Memory B cell (primary cell): ENCODE results near the gene B3GAT3.
"Not testable (repeated sequence)": the region's sequence is repeated elsewhere in the genome, so short reads cannot be mapped to it uniquely, and the experiment has no call there.

Source experiments
- ATAC-seq: fragments of 150-1000 bp; cut with Tn5 transposase; 2 replicates; pipeline ENCODE4 v1.10.0; 2021; ENCODE audit warnings: low read depth, mild to moderate bottlenecking, moderate library complexity
- DNase-seq, 2 donors: peaks; one replicate each; pipeline ENCODE4 v3.0.0; 2022; ENCODE audit warnings: low spot score in 2 of 2
- H3K27ac Mint-ChIP-seq: one replicate; pipeline ENCODE4 v1.8.0; 2022; ENCODE audit warnings: mild to moderate bottlenecking, moderate library complexity, mixed read lengths
- H3K27me3 Mint-ChIP-seq: one replicate; pipeline ENCODE4 v1.8.0; 2022; ENCODE audit warnings: mixed read lengths
- H3K36me3 Mint-ChIP-seq: one replicate; pipeline ENCODE4 v1.8.0; 2022; ENCODE audit warnings: mild to moderate bottlenecking, mixed read lengths
- H3K4me1 Mint-ChIP-seq: one replicate; pipeline ENCODE4 v1.8.0; 2022; ENCODE audit warnings: mixed read lengths
- H3K4me3 Mint-ChIP-seq: one replicate; pipeline ENCODE4 v1.8.0; 2022; ENCODE audit warnings: mild to moderate bottlenecking, moderate library complexity, mixed read lengths
- H3K9me3 Mint-ChIP-seq: one replicate; pipeline ENCODE4 v1.8.0; 2022; ENCODE audit warnings: mixed read lengths

B3GAT3 gene

DNA sequence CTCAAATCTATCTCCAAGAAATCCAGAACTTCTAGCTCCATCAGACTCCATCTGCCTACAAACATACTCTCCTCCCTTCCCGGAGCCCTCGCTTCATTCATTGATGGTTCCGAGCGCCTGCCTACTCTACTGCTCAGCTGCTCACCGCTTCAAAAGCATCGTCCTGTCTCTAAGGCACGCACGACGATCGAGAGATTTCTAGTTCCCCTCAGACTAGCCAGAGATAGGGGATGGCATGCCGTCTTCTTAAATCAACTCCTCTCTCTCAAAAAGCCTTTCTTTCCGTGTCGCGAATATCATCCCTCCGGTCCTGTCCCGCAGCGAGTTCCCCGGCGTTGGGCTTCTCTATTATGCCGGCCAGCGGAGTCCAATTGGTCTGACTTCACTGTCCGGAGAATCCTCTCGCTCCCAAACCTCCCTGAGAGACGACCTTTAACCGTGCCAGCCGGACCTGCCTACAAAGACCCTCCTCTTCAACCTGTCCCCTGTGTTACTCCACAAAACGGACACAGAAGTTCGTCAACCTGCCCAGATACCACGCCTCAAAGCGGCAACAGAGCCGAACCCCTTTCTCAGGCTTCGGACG, 48.7 kb downstream of the B3GAT3 start:
- no peaks in the 10 kb centered on the region for H3K9me3 Mint-ChIP-seq
- peak overlapping the region; percentile 93 for H3K4me3 Mint-ChIP-seq
- H3K4me1 Mint-ChIP-seq, result peaks cover 32% of the 10 kb centered on the region
- H3K36me3 Mint-ChIP-seq, result peaks cover 35% of the 10 kb centered on the region
- ATAC-seq (peak; percentile 19), DNase-seq (no peak)
- H3K27me3 Mint-ChIP-seq, result no peaks in the 10 kb centered on the region
- H3K27ac Mint-ChIP-seq, result peak overlapping the region; percentile 93

DNA sequence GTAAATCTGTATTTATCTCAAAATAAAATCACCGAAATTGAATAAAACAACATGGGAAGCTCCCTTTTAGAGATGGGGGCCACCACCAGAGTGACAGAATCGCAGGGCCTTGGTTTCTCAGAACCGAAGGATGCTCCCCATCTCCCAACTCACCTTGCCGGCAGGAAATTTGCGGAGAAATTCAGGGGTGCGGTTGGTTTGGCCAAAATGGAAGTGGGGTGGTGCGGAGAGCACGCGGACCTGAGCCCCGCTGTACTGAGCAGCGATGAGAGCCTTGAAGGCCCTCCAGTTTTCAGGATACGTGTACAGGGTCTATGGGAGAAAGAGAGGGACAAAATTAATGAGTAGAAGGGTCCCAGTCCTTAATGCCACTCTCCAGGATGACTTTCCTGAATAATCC, 49.4 kb downstream of the B3GAT3 start:
- peak overlapping the region; percentile 93 for H3K27ac Mint-ChIP-seq
- peaks cover 33% of the 10 kb centered on the region for H3K36me3 Mint-ChIP-seq
- H3K4me1 Mint-ChIP-seq, result peaks cover 33% of the 10 kb centered on the region
- no peaks in the 10 kb centered on the region for H3K9me3 Mint-ChIP-seq
- DNase-seq (no peak), ATAC-seq (no peak)
- H3K4me3 Mint-ChIP-seq, result peak overlapping the region; percentile 93
- H3K27me3 Mint-ChIP-seq, result no peaks in the 10 kb centered on the region

DNA sequence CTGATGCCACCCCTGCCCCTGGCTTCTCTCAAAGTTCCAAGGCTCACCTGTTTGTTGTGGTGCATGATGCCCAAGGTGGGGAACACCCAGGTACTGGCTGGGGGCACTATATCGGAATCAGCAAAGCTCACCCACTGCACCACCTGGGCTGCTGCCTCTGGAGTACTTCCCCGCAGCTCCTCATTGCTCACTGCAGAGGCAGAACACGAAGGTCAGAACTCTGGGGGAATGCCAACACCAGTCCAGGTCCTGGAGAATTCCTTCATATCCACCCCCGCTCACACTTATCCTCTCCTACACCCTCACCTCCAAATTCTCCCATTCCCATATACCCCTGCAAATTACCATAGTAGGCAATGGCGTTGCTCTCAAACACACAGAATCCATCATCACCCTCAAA, 50.3 kb downstream of the B3GAT3 start:
- ATAC-seq, H3K9me3 Mint-ChIP-seq, H3K4me3 Mint-ChIP-seq, H3K27me3 Mint-ChIP-seq, DNase-seq: not testable (repeated sequence)
- Mint-ChIP-seq H3K27ac (peak overlapping the region; percentile 93), H3K36me3 (peaks cover 33% of the 10 kb centered on the region), H3K4me1 (peaks cover 34% of the 10 kb centered on the region)

DNA sequence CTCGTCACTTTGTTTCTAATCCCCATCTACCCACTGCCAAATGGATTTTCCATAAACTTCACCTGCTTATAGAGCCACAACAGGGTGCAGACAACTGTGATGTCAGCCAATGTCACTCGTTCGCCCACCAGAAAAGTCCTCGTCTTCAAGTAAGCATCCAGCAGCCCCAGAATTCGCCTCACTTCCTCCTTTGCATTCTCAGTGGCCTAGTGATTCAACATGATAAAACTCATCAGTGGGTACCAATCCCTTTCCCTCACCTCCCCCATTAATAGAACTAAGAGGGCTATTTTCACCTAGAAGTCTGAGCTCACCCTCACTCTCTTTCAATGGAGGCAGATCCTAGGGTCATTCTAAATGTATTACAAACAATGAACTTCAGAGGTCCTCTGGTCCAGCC, 50.9 kb downstream of the B3GAT3 start:
- ATAC-seq, H3K27me3 Mint-ChIP-seq, H3K4me3 Mint-ChIP-seq, H3K9me3 Mint-ChIP-seq, DNase-seq: not testable (repeated sequence)
- H3K27ac Mint-ChIP-seq, result peak overlapping the region; percentile 93
- peaks cover 33% of the 10 kb centered on the region for H3K4me1 Mint-ChIP-seq
- peaks cover 37% of the 10 kb centered on the region for H3K36me3 Mint-ChIP-seq

DNA sequence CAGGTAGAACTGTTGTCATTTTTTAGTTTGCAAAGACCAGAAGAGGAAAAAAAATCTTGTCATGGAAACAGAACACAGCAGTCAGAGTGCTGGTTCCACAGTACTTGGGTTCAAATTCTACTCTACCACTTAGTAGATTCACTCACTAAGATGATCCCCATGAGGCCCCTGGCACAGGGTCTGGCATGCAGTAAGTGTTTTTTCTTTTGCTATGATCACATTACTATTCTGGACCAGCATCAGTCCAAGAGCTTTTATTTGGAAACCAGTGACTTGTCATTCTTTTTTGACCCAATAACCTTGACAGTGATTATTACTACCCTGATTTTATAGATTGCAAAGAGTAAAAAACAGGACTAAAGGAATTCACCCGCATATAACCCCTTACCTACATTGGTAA, 52.2 kb downstream of the B3GAT3 start:
- no peak for ATAC-seq
- Mint-ChIP-seq H3K4me3 (no peak overlapping the region), H3K27me3 (no peaks in the 10 kb centered on the region), H3K36me3 (peaks cover 39% of the 10 kb centered on the region), H3K27ac (no peak overlapping the region), H3K9me3 (no peaks in the 10 kb centered on the region), H3K4me1 (peaks cover 29% of the 10 kb centered on the region)
- no peak for DNase-seq

DNA sequence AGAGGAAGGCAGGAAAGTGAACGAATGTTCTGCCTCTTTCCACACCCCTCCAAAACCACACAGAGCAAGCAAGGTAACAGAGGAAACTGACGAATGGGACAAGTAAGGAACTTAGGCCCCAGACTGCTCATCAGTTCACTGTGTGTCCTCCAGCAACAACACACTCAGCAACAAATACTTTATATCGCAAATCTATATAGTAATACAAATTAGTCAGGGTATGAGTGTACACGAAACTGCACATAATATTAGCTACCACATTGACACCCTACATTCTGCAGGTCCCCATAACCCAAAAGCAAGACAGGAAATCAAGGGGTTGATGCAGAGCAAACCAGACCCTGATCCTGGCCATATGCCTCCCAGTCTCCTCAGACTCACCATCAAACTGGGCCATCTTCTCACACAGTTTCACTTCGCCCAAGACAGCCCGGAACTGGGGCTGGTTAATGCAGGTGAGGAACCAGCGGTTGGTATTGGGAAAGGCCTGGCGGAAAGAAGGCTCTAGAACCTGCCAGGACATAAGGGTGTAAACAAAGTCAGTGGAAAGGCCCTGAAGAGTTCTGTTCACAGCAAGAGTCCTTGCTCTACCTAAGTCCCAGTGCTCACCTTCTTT, 54.7 kb downstream of the B3GAT3 start:
- Mint-ChIP-seq H3K36me3 (peaks cover 37% of the 10 kb centered on the region), H3K27ac (peak overlapping the region; percentile 71), H3K9me3 (no peaks in the 10 kb centered on the region), H3K4me1 (peaks cover 25% of the 10 kb centered on the region), H3K27me3 (no peaks in the 10 kb centered on the region), H3K4me3 (peak overlapping the region; percentile 46)
- DNase-seq (no peak), ATAC-seq (peak; percentile 76)

DNA sequence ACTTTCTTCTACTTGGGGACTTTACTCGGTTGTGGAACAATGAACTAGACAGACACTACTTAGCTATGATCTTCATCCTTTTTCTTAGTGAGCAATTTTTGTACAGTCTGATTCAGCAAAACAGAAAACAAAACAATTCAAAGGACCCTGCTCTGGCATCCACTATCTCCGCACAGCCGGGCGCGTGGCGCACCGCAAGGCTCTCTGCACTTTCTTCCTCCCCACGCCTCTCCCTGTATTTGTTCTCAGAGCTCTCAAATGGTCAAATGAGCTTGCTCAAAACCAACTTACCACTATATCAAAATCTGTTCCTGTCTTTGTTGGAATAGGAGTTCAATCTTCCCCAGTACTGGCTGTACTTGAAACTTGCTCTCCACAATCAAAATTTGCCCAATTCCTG, 55.5 kb downstream of the B3GAT3 start:
- peaks cover 22% of the 10 kb centered on the region for H3K4me1 Mint-ChIP-seq
- no peaks in the 10 kb centered on the region for H3K9me3 Mint-ChIP-seq
- no peak overlapping the region for H3K27ac Mint-ChIP-seq

More for the DNA sequence above, 55.5 kb downstream of the B3GAT3 start:
- DNase-seq, result no peak
- no peaks in the 10 kb centered on the region for H3K27me3 Mint-ChIP-seq
- ATAC-seq, result no peak
- H3K36me3 Mint-ChIP-seq, result peaks cover 34% of the 10 kb centered on the region
- H3K4me3 Mint-ChIP-seq, result no peak overlapping the region
